Muscle of arm (tissue), 12 donors: ENCODE results near the gene ROR1. TPM values are rescaled to one million over a fixed set of nuclear protein-coding genes. Genes with fewer than 3 reads are reported as not detected.

Experiments used
- DNase-seq: peaks from one replicate; pipeline ENCODE4 v3.0.0-alpha.2; 2013
- polyA plus RNA-seq, 12 donors: library from polyadenylated mRNA; unstranded; fragments of 120-200 nt; gene quantifications; one replicate each; pipeline ENCODE4 v1.2.1, GENCODE V29; 2013; ENCODE audit not compliant: insufficient read length in 12 of 12

The ROR1 gene
- polyA plus RNA-seq, 12 donors: 9.0 to 21.4 (median 11.9) TPM; not detected in 1

DNA sequence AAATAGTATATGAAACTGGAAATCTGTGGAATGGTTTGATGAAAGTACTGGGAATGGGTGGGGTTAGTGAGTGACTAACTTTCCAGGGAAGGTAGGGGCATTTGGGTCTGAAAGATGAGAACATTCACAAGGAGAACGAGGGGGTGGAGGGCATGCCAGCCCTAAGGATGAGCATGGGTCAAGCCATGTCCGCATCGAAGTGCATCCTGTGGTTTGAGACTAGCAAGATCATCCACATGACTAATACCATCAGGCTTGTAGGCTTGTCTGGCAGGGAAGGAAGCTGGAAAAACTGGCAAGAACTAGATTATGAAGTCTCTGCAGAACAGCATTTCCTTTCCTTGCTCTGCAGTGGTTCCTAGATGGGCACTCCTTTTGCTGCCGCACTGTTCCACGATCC is 359.2 kb downstream of the ROR1 start:
- DNase-seq: no peak

DNA sequence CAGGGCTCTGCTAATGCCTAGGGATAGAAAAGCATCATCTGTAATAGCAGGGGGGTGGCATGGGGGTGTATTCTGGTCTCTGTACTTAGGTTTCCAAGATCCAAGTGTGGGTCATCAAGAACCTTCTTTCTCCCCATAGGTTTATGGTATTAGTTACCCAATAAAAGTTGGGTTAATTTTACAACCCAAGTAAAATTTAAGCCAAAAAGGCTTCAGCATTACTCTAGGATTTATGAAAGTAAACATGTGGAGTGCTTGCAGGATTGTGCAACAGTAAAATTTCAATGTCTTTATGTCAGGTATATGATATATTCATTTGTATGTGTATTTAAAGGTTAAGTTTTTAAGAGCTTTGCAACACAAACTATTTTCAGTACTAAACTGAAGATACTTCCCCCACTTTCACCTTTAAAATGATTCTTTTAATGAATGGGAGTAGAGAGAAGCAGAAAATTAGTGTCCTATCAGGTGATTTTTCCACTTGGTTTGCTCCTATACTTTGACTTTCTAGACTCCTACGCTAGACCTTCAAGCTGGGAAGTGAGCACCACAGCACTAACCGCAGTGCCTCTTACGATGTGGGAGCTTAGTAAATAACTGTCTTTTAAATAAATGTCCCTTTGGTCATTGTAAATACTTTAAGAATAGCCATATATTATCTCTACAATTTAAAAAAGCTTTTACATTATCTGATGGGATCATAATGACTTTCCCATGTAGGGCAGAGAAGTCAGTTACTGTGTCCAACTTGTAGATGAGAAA is 361.8 kb downstream of the ROR1 start:
- DNase-seq: no peak

- no peak for DNase-seq
These were observed 362.5 kb downstream of the ROR1 start for GRCh38 chr1:64136296-64136695.

DNA sequence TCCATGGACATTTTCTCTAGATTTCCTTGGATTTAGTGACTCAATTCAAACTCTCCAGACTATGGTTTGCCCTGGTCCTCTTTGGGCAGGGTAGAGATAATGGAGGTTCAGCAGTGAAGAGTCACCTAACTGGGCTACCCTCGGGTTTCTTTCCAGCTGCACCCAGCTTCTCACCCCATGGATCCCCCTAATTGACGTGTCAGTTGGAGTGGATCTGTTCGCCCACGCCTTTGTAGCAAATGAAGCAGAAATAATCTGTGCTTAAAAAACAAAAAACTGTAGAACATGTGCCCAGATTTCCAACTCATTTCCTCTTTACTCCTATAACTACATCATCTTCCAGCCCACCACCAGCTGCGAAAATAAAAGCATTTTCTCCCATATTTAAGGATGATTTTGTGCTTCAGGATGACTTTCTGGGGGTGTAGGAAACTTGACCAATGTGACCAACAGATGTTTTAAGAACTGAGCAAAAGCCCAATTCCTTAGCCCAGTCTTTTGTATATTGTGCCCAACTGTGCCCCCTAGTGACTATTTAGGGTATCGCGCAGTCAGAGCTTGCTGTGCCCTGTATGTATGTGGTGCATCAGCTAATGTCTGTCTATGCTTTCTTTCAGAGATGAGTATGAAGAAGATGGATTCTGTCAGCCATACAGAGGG is 363.1 kb downstream of the ROR1 start:
- DNase-seq: peak; percentile 90

GRCh38 chr1:64137412-64137803 is 363.6 kb downstream of the ROR1 start:
- DNase-seq: no peak

DNA sequence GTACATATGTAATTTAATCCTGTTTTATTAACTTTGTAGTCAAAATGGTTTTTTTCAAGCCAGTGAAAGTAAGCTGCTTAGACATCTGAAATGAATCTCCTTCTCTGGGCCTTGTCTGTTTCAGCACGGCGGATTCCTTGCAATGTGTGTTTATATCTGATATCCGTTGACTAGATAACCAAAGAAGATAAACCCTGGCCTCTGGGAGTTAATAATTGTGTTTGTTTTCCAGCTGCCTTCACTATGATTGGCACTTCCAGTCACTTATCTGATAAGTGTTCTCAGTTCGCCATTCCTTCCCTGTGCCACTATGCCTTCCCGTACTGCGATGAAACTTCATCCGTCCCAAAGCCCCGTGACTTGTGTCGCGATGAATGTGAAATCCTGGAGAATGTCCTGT is 366.1 kb downstream of the ROR1 start:
- DNase-seq: no peak

- no peak for DNase-seq
These were observed 366.8 kb downstream of the ROR1 start for GRCh38 chr1:64140596-64140995.

DNA sequence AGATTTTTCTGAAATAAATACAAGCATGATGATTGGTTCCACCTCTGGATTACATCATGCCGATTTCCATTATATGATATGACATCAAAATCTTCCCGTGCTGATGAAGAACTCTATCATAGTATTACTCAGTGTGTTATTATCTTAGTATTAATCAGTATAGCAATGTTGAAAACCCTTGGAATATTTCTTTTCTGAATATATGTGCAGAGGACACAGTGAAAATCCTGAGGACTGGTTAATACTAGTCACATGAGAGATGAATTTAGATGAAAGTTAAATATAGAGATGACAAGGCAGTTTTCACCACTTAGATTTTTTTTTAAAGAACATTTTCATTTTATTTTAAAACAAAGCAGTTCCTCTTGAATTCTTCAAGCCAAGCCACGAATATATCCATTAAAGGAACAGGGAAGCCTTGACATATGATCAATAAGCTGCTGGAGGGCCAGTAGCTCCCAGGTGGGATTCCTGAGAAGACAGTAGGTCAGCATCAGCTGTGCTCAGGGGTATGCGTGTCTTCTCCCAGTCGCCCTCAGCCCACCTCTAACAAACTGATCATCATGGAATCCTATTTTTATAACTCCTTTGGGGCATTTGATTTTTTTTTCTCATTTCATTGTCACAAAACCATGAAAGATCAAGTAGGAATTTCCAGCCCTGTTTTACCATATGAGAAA is 373.4 kb downstream of the ROR1 start:
- no peak for DNase-seq

DNA sequence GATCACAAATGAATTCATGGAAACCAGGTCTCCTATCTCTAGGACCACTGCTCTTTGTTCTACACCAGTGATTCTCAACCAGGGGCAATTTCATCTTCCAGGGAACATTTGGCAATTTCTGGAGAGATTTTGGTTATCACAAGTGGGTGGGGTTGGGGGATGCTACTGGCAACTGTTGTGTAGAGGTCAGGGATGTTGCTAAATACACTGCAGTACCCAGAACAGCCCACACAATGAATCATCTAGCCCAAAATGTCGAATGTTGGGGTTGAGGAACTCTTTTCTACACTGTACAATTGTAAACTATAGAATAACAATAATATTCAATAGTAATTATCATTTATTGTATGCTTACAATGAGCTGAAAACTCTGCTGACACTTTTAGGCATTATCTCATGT is 373.9 kb downstream of the ROR1 start:
- DNase-seq: no peak

DNA sequence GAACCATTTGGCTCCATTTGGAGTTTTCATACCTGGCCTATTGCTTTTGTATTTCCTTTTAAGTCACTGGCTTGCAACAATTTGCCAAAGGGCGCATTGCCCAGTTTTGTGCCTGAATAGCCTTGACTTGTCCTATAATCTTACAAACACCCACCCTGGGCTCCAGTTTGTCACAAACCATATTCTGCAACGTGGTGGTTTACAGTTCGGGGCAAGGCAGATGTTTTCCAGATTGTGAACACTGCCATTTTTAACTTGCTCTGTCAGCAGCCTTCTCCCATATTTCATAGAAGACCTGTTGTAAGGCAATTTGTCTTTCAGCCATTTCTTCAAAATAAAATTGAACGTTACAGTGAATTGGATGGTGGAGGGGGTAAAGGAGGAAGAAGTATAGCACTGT is 376.4 kb downstream of the ROR1 start:
- DNase-seq: no peak

GRCh38 chr1:64150729-64151230 is 377.0 kb downstream of the ROR1 start:
- DNase-seq: no peak

DNA sequence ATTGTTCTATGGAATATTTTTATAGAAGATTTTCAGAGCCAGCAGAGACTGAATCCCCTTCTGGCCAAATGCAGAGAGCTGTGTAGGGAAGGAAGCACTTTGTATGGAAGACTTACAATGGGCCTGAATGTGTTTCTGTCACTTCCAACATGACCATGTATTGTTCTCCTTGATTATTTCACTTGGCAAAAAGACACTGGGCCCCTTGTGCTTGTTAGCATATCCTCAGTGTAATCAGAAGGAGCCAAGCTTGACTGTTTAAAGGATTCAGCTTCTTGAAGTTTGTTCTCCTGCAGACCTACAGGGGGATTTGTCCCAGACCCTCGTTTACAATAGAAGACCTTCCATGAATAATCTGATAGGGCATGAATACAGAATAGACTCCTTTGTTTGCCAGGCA is 381.5 kb downstream of the ROR1 start:
- no peak for DNase-seq

GRCh38 chr1:64161357-64161941 is 387.6 kb downstream of the ROR1 start:
- DNase-seq: no peak

DNA sequence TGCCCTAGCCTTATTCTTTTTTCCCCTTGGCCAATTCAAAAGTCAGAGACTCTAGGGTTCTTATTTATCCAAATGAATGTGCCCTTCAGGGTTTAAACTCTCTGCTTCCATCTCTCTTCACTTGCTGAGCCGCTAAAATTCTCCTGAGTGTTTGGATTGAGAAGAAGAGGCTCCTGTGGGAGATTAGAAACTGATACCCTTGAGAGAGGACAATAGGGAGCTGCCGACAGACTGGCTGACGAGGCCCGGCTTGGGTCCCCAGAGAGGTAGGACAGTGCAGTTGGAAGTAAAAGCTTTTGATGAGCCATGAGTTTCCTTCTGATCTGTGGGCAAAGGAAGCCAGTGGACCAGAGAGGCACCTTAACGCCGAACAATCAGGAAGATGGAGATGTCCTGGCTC is 388.3 kb downstream of the ROR1 start:
- DNase-seq: no peak

DNA sequence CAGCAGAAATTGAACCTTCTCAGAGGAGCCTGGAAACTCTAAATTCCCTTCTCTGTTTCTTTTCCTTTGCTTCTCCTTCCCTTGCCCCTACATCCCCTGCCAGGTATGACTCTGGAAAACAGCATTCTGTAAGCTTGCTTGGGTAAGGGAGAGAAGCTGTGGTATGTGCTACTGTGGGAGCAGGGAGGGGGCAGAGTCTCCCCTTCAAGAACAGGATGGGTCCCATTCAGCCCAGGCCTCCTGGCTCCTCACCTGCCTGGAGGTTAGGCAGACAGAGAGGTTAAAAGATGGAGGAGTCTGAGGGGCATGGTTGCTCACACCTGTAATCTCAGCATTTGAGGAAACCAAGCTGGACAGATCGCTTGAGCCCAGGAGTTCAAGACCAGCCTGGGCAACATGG is 389.0 kb downstream of the ROR1 start:
- no peak for DNase-seq

DNA sequence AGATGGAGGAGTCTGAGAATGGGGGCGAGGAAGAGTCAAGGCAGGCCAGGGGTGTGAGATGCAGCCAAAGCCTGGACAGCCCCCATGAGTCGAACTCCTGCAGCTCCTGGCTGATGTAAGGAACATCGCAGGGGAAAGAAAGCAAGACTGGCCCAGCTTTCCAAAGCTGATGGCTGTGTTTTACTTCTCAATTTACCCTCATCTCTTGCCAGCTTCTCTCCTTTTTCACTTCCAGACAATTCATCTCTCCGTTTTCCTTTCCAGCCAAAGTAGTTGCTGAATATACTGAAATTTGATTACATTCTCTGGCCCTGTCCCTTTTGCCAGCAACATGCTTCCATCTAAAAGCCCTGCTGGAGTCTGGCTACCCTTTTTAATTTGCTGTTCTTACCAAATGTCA is 389.6 kb downstream of the ROR1 start:
- DNase-seq: peak; percentile 66

GRCh38 chr1:64163970-64164369 is 390.2 kb downstream of the ROR1 start:
- peak; percentile 58 for DNase-seq

- DNase-seq: no peak
These were observed 392.8 kb downstream of the ROR1 start for GRCh38 chr1:64166629-64167028.

DNA sequence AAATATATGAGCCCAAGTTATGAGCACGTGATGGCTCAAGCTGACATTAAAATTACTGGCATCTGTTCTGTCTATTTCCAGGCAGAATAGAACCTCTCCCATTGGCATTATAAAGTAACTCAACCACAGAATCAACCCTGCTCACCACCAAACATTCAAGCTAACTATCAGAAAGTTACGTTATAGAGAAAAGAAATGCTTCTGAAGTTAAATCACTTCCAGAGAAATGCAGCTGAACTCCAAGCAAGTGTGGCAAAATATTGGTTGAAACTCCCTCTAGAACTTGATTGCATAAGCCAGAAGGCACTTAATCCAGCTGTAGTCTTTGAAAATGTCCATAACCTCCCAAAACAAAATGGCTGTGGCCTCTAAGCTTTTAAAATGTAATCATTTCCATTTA is 393.4 kb downstream of the ROR1 start:
- no peak for DNase-seq

DNA sequence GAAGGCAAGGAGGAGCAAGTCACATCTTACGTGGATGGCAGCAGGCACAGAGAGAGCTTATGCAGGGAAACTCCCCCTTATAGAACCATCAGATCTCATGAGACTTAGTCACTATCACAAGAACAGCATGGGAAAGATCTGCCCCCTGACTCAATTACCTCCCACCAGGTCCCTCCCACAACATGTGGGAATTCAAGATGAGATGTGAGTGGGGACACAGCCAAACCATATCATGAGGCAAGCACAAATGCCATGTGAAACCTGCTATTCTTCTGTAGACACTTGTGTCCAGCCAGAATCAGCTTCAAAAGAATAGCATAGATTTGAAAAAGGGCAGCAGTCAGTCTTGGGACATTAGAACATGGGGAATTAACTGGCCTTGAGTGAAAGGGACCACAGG is 397.4 kb downstream of the ROR1 start:
- DNase-seq: no peak

GRCh38 chr1:64171797-64172281 is 398.0 kb downstream of the ROR1 start:
- DNase-seq: no peak

DNA sequence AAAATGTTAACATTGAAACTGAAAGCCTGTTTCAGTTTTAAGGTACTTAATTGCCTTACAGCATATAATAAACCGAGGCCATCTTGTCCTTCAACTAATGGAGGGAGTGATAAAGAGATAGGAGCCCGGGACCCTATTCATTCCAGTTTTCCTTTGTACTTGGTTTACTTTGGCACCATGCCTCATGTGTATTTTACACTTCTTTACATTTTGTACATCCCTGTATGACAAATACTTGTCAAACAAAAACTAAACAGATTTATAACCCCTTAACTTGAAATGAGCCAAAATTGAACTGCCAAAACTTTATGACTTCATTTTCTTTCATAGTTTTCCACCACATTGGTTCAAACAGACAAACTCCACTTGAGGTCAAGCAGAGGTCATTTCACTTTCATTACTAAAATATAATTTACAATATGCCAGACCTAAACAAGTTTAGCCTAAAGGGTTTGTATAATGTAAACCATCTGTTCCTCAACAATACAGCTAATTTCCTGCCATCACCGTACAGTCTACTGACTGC is 398.7 kb downstream of the ROR1 start:
- DNase-seq: peak; percentile 67
